Measurements from ENCODE around the gene HOXD12. TPM values are rescaled to one million over a fixed set of nuclear protein-coding genes. Genes with fewer than 3 reads are reported as not detected.
A peak's percentile ranks its signal among the peaks of the same experiment; 100 is the strongest.

Gene HOXD12
- total RNA-seq, 3 donors from 2014 or later (not counting 1 experiment from before 2014, with no cell fraction given): not detected

GRCh38 chr2:176129813-176130146 is 30.2 kb downstream of the HOXD12 start:
- ATAC-seq: peak in 2 of 3 donors; percentile 8 to 14
- H3K9me3 ChIP-seq (ENCODE audit: control insufficient read depth, insufficient read depth, low read length): peaks cover 4% of the 10 kb centered on the region
- peaks cover 72 to 86% of the 10 kb centered on the region in 2 donors for H3K27me3 Mint-ChIP-seq (ENCODE audit: low read depth in 2 of 2)
- no peaks in the 10 kb centered on the region for H3K36me3 ChIP-seq (ENCODE audit: control insufficient read depth, insufficient read depth, low read length)
- H3K4me3 Mint-ChIP-seq: peak overlapping the region; percentile 66
- TF ChIP-seq, protein P1, sequence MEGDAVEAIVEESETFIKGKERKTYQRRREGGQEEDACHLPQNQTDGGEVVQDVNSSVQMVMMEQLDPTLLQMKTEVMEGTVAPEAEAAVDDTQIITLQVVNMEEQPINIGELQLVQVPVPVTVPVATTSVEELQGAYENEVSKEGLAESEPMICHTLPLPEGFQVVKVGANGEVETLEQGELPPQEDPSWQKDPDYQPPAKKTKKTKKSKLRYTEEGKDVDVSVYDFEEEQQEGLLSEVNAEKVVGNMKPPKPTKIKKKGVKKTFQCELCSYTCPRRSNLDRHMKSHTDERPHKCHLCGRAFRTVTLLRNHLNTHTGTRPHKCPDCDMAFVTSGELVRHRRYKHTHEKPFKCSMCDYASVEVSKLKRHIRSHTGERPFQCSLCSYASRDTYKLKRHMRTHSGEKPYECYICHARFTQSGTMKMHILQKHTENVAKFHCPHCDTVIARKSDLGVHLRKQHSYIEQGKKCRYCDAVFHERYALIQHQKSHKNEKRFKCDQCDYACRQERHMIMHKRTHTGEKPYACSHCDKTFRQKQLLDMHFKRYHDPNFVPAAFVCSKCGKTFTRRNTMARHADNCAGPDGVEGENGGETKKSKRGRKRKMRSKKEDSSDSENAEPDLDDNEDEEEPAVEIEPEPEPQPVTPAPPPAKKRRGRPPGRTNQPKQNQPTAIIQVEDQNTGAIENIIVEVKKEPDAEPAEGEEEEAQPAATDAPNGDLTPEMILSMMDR (IDR thresholded peaks at IDR 0.05): no peak
- H3K4me1 ChIP-seq (ENCODE audit: control insufficient read depth, insufficient read depth, low read length): peaks cover 24% of the 10 kb centered on the region
- no peak overlapping the region for H3K4me3 ChIP-seq (ENCODE audit: low read length)
- DNase-seq: no peak
- 3% methylated on average over 43 of the region's 43 CpGs for WGBS (ENCODE audit: insufficient coverage)
- peaks cover 22% of the 10 kb centered on the region for H3K36me3 Mint-ChIP-seq
- H3K27ac ChIP-seq (ENCODE audit: low read length): no peak overlapping the region
- intact Hi-C loops (cut with micrococcal nuclease): loop anchor here (5.0 kb wide), 4 partner anchors 423 to 1033 kb away; no protein-coding TSS in a partner anchor
- H3K27ac Mint-ChIP-seq: no peak overlapping the region
- H3K27me3 ChIP-seq (ENCODE audit: control insufficient read depth, insufficient read depth, low read length): peaks cover 82% of the 10 kb centered on the region
- no peaks in the 10 kb centered on the region for H3K9me3 Mint-ChIP-seq
- peaks cover 30 to 35% of the 10 kb centered on the region in 2 donors for H3K4me1 Mint-ChIP-seq

- peak; percentile 22 to 62 (median 46) for ATAC-seq
- H3K27ac Mint-ChIP-seq: peak overlapping the region in 1 of 2 donors; percentile 26
- no peak overlapping the region for H3K27ac ChIP-seq (ENCODE audit: low read length)
- no peaks in the 10 kb centered on the region for H3K36me3 ChIP-seq (ENCODE audit: control insufficient read depth, insufficient read depth, low read length)
- H3K36me3 Mint-ChIP-seq: peaks cover 24% of the 10 kb centered on the region
- peak in 1 of 2 donors; percentile 43 for DNase-seq
- no peak overlapping the region for H3K4me3 ChIP-seq (ENCODE audit: low read length)
- H3K27me3 ChIP-seq (ENCODE audit: control insufficient read depth, insufficient read depth, low read length): peaks cover 80% of the 10 kb centered on the region
- TF ChIP-seq, protein P1 (IDR thresholded peaks at IDR 0.05): no peak
- H3K4me1 Mint-ChIP-seq: peaks cover 31 to 38% of the 10 kb centered on the region in 2 donors
- H3K9me3 ChIP-seq (ENCODE audit: control insufficient read depth, insufficient read depth, low read length): peaks cover 4% of the 10 kb centered on the region
- 4% methylated on average over 100 of the region's 100 CpGs for WGBS (ENCODE audit: insufficient coverage)
- peak overlapping the region; percentile 86 for H3K4me3 Mint-ChIP-seq
- peaks cover 72 to 88% of the 10 kb centered on the region in 2 donors for H3K27me3 Mint-ChIP-seq (ENCODE audit: low read depth in 2 of 2)
- H3K4me1 ChIP-seq (ENCODE audit: control insufficient read depth, insufficient read depth, low read length): peaks cover 24% of the 10 kb centered on the region
- H3K9me3 Mint-ChIP-seq: no peaks in the 10 kb centered on the region
- intact Hi-C loops (cut with micrococcal nuclease): loop anchor here (5.0 kb wide), 1 partner anchor 422 kb away; no protein-coding TSS in a partner anchor
Measured at GRCh38 chr2:176130147-176130956, 30.8 kb downstream of the HOXD12 start.

GRCh38 chr2:176130957-176131847 is 31.6 kb downstream of the HOXD12 start:
- Histone ChIP-seq H3K36me3 (ENCODE audit: control insufficient read depth, insufficient read depth, low read length) (no peaks in the 10 kb centered on the region), H3K9me3 (ENCODE audit: control insufficient read depth, insufficient read depth, low read length) (peaks cover 4% of the 10 kb centered on the region), H3K4me3 (ENCODE audit: low read length) (no peak overlapping the region), H3K4me1 (ENCODE audit: control insufficient read depth, insufficient read depth, low read length) (peaks cover 30% of the 10 kb centered on the region), H3K27ac (ENCODE audit: low read length) (no peak overlapping the region), H3K27me3 (ENCODE audit: control insufficient read depth, insufficient read depth, low read length) (peaks cover 80% of the 10 kb centered on the region)
- no peak for DNase-seq
- TF ChIP-seq, protein P1 (IDR thresholded peaks at IDR 0.05): no peak
- Mint-ChIP-seq H3K9me3 (no peaks in the 10 kb centered on the region), H3K27me3 (ENCODE audit: low read depth in 2 of 2) (peaks cover 72 to 87% of the 10 kb centered on the region in 2 donors), H3K27ac (peak overlapping the region in 1 of 2 donors; percentile 26), H3K4me1 (peaks cover 37 to 43% of the 10 kb centered on the region in 2 donors), H3K4me3 (peak overlapping the region; percentile 86), H3K36me3 (peaks cover 30% of the 10 kb centered on the region)
- ATAC-seq: no peak
- intact Hi-C loops (cut with micrococcal nuclease): loop anchor here (5.0 kb wide), 1 partner anchor 421 kb away; no protein-coding TSS in a partner anchor
- WGBS (ENCODE audit: insufficient coverage): 9% methylated on average over 9 of the region's 15 CpGs
